GM12872 (cell line): ENCODE results near the gene PITPNM3.

Experiments
- TF ChIP-seq, protein P1 (sequence below): IDR thresholded peaks from 3 replicates; pipeline ENCODE4 v1.5.1; 2011; ENCODE audit warnings: low read depth, mild to moderate bottlenecking, low read length, moderate library complexity; ENCODE audit not compliant: insufficient read depth

Gene PITPNM3

GRCh38 chr17:6509921-6510320, 46.4 kb downstream of the PITPNM3 start:
- TF ChIP-seq, protein P1, sequence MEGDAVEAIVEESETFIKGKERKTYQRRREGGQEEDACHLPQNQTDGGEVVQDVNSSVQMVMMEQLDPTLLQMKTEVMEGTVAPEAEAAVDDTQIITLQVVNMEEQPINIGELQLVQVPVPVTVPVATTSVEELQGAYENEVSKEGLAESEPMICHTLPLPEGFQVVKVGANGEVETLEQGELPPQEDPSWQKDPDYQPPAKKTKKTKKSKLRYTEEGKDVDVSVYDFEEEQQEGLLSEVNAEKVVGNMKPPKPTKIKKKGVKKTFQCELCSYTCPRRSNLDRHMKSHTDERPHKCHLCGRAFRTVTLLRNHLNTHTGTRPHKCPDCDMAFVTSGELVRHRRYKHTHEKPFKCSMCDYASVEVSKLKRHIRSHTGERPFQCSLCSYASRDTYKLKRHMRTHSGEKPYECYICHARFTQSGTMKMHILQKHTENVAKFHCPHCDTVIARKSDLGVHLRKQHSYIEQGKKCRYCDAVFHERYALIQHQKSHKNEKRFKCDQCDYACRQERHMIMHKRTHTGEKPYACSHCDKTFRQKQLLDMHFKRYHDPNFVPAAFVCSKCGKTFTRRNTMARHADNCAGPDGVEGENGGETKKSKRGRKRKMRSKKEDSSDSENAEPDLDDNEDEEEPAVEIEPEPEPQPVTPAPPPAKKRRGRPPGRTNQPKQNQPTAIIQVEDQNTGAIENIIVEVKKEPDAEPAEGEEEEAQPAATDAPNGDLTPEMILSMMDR, result no peak

DNA sequence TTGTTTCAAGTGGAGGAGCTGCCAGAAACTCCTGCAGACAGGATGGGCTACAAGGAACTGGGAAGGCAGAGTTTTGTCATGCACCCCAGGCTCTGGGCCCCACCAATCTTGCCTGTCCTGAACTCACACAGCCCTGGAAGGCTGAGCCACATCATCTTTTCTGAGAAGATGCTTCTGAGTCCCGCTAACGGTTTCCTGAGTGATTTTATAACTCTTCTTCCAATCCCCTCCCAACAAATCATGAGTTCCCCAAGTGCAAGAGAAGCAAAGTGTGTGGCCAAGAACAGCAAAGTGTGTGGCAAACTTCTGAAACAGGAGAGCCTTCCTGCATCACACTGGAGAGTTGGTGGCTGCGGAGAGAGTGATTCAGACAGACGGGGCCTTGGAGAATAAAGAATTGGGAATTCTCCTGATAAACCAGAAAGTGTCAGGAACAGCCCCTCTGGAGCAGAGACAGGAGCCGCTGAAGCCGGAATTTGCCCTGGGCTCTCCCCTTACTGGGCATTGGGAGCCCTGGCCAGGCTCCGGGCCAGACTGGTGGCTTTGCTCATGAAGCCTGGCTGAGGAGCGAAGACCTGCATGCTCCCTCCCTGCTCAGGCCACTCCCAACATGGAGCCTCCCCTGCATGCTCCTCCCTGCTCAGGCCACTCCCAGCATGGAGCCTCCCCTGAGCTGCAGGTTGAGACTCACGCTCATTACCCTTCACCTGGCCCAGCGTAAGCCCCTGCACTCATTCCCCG, 47.2 kb downstream of the PITPNM3 start:
- TF ChIP-seq, protein P1, result no peak

DNA sequence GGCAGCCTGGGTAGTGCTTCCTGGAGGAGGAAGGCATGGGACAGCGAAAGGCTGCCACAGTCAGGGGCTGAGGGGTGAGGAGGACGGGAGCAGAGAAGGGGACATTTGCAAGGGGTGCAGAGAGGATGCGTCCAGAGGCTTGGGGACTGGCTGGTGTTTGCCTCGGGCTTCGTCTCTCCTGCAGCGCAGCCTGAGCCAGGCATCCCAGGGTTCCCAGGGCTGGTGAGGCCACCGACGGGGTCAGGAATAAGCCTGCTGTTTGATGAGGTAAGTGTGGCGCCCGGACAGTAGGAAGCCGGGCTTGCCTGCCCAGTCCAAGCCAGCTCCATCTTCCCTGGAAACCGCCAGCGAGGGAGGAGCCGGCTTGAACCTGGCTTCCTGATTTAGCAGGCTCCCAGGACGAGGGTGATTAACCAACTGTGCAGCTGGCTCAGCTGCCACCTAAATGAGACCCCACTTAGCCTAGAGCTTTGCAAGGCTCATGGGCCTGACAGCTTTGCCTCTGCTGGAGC, 47.8 kb downstream of the PITPNM3 start:
- TF ChIP-seq, protein P1, result no peak

GRCh38 chr17:6508016-6508415, 48.3 kb downstream of the PITPNM3 start:
- TF ChIP-seq, protein P1, result no peak

DNA sequence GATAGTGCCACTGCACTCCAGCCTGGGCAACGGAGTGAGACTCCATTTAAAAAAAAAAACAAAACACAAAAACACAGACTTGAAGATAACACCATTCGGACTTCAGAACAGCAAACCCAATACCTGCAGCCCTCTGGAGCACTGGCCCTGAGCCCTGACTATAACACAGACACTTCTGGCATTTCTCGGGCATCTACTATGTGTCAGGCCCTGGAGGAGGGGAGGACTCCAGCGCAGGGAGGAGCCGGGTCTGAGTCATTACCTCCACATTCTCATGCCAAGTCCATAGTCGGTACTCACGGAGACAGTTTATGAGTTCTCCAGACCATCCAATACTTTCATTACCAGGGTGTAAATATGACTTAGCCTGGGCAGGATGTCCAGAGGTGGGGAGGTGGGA, 48.8 kb downstream of the PITPNM3 start:
- TF ChIP-seq, protein P1, result no peak

- TF ChIP-seq, protein P1, result no peak
These were observed 49.6 kb downstream of the PITPNM3 start for GRCh38 chr17:6506679-6507231.

DNA sequence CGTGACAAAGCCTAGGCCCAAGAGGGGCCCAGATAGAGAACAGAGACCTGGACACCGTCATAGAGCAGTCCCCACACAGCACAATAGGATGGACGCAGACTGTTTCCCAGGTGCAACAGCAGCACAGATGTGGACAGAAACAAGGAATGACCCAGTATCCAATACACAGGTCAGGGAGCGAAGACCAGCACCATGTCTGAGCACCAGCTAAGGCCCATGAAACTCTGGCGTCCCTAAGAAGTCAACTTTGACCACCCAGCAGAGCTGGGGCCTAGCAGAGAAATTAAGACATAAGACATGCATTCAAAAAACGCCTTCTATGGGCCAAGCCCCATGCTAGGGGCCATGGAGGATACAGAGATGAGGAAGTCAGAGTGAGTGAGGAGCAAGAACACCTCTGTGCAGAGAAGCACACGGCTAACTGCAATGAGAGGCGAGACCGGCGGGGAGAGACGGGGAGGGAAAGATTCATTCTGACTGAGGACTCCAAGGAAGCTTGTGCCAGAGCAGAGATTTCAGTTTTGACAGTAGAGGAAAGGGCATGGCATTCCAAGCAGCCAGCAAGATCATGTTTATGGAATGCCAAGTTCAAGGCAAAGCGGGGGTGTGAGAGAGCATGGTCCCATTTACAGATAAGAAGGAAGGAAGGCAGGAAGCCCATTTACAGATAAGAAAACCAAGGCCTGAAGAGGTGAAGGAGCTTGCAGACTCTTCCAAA, 50.8 kb downstream of the PITPNM3 start:
- TF ChIP-seq, protein P1, result no peak
